Muscle of leg (tissue), 11 donors: Measurements from ENCODE around the gene ARSB. TPM values are rescaled to one million over a fixed set of nuclear protein-coding genes. Genes with fewer than 3 reads are reported as not detected.

ENCODE experiments used
- DNase-seq: peaks from one replicate; pipeline ENCODE4 v3.0.0; 2013
- H3K27ac ChIP-seq: one replicate; pipeline ENCODE4 v1.5.1; 2013; ENCODE audit warnings: mild to moderate bottlenecking, low read length, control low read depth
- H3K27me3 ChIP-seq: one replicate; pipeline ENCODE4 v1.6.1; 2013; ENCODE audit warnings: low read length; ENCODE audit not compliant: control insufficient read depth, insufficient read depth
- H3K36me3 ChIP-seq: one replicate; pipeline ENCODE4 v1.6.1; 2013; ENCODE audit warnings: low read length; ENCODE audit not compliant: control insufficient read depth, insufficient read depth
- H3K4me1 ChIP-seq: one replicate; pipeline ENCODE4 v1.6.1; 2013; ENCODE audit warnings: low read length; ENCODE audit not compliant: control insufficient read depth, insufficient read depth
- H3K4me3 ChIP-seq: one replicate; pipeline ENCODE4 v1.5.1; 2013; ENCODE audit warnings: low read length, control low read depth
- H3K9me3 ChIP-seq: replicated peaks from 2 replicates; pipeline ENCODE4 v1.6.1; 2013; ENCODE audit warnings: low read depth, low read length; ENCODE audit not compliant: control insufficient read depth
- WGBS: methylation state at CpG from one replicate; pipeline ENCODE4 v1.1.5; 2013; ENCODE audit warnings: missing lambda C conversion rate; ENCODE audit not compliant: insufficient coverage; 5-methylcytosine and 5-hydroxymethylcytosine counted together
- polyA plus RNA-seq, 8 donors: library from polyadenylated mRNA; unstranded; fragments of 120-200 nt; gene quantifications; one replicate each; pipeline versions ENCODE4 v1.2.1 to v1.2.3, GENCODE V29; 2013; ENCODE audit warnings: inconsistent platforms in 1 of 8, low replicate concordance in 1 of 8; ENCODE audit not compliant: insufficient read length in 8 of 8, insufficient read depth in 1 of 8
- total RNA-seq: library from RNA; stranded (reverse); fragments of 120-200 nt; gene quantifications from one replicate; pipeline ENCODE4 v1.2.4, GENCODE V29; 2013

The ARSB gene
- total and polyA plus RNA-seq, 9 donors: 15.2 to 27.6 (median 21.2) TPM

GRCh38 chr5:78908173-78909061 is 76.7 kb downstream of the ARSB start:
- peak overlapping the region; percentile 14 for H3K4me3 ChIP-seq
- peak overlapping the region; percentile 98 for H3K27ac ChIP-seq
- H3K4me1 ChIP-seq: peaks cover 46% of the 10 kb centered on the region
- peak; percentile 99 for DNase-seq
- WGBS: 0% methylated on average over 3 of the region's 12 CpGs
- no peaks in the 10 kb centered on the region for H3K36me3 ChIP-seq
- no peaks in the 10 kb centered on the region for H3K27me3 ChIP-seq
- H3K9me3 ChIP-seq: no peaks in the 10 kb centered on the region

GRCh38 chr5:78907255-78907891 is 77.7 kb downstream of the ARSB start:
- peak; percentile 97 for DNase-seq
- Histone ChIP-seq H3K36me3 (no peaks in the 10 kb centered on the region), H3K9me3 (no peaks in the 10 kb centered on the region), H3K27me3 (no peaks in the 10 kb centered on the region), H3K4me1 (peaks cover 44% of the 10 kb centered on the region), H3K4me3 (no peak overlapping the region), H3K27ac (peak overlapping the region; percentile 98)
- WGBS: 33% methylated on average over 3 of the region's 11 CpGs

- peaks cover 40% of the 10 kb centered on the region for H3K4me1 ChIP-seq
- H3K27me3 ChIP-seq: no peaks in the 10 kb centered on the region
- peak; percentile 82 for DNase-seq
- H3K36me3 ChIP-seq: no peaks in the 10 kb centered on the region
- no peak overlapping the region for H3K4me3 ChIP-seq
- WGBS: no CpG with 5 or more reads among the region's 5 CpGs
- H3K9me3 ChIP-seq: peaks cover 2% of the 10 kb centered on the region
- peak overlapping the region; percentile 60 for H3K27ac ChIP-seq
Observed at GRCh38 chr5:78905084-78905938, 79.8 kb downstream of the ARSB start.

GRCh38 chr5:78903861-78904260 is 81.2 kb downstream of the ARSB start:
- peaks cover 34% of the 10 kb centered on the region for H3K4me1 ChIP-seq
- no peak for DNase-seq
- H3K4me3 ChIP-seq: no peak overlapping the region
- H3K27me3 ChIP-seq: no peaks in the 10 kb centered on the region
- no peak overlapping the region for H3K27ac ChIP-seq
- no CpG with 5 or more reads among the region's 1 CpG for WGBS
- peaks cover 16% of the 10 kb centered on the region for H3K9me3 ChIP-seq
- H3K36me3 ChIP-seq: no peaks in the 10 kb centered on the region

- peaks cover 21% of the 10 kb centered on the region for H3K9me3 ChIP-seq
- no peak for DNase-seq
- H3K27ac ChIP-seq: peak overlapping the region; percentile 22
- H3K4me1 ChIP-seq: peaks cover 29% of the 10 kb centered on the region
- no peak overlapping the region for H3K4me3 ChIP-seq
- no peaks in the 10 kb centered on the region for H3K36me3 ChIP-seq
- no peaks in the 10 kb centered on the region for H3K27me3 ChIP-seq
- WGBS: 73% methylated on average over 1 of the region's 2 CpGs
Observed at GRCh38 chr5:78903353-78903752, 81.8 kb downstream of the ARSB start.

- Histone ChIP-seq H3K4me3 (no peak overlapping the region), H3K36me3 (no peaks in the 10 kb centered on the region), H3K4me1 (peaks cover 8% of the 10 kb centered on the region), H3K9me3 (peaks cover 21% of the 10 kb centered on the region), H3K27me3 (no peaks in the 10 kb centered on the region), H3K27ac (no peak overlapping the region)
- DNase-seq: no peak
- WGBS: 20% methylated on average over 3 of the region's 3 CpGs
Observed at GRCh38 chr5:78899922-78900362, 85.2 kb downstream of the ARSB start.

- 33% methylated on average over 1 of the region's 4 CpGs for WGBS
- no peaks in the 10 kb centered on the region for H3K36me3 ChIP-seq
- no peak overlapping the region for H3K4me3 ChIP-seq
- H3K27ac ChIP-seq: peak overlapping the region; percentile 40
- peaks cover 20% of the 10 kb centered on the region for H3K9me3 ChIP-seq
- H3K27me3 ChIP-seq: no peaks in the 10 kb centered on the region
- DNase-seq: peak; percentile 89
- peaks cover 14% of the 10 kb centered on the region for H3K4me1 ChIP-seq
Observed at GRCh38 chr5:78896132-78896531, 89.0 kb downstream of the ARSB start.

GRCh38 chr5:78895616-78896015 is 89.5 kb downstream of the ARSB start:
- WGBS: 70% methylated on average over 3 of the region's 4 CpGs
- Histone ChIP-seq H3K36me3 (no peaks in the 10 kb centered on the region), H3K4me1 (peaks cover 14% of the 10 kb centered on the region), H3K4me3 (no peak overlapping the region), H3K27me3 (no peaks in the 10 kb centered on the region), H3K9me3 (peaks cover 20% of the 10 kb centered on the region), H3K27ac (peak overlapping the region; percentile 5)
- DNase-seq: no peak

GRCh38 chr5:78893940-78894677 is 91.0 kb downstream of the ARSB start:
- no CpG with 5 or more reads among the region's 4 CpGs for WGBS
- no peak overlapping the region for H3K4me3 ChIP-seq
- peaks cover 7% of the 10 kb centered on the region for H3K9me3 ChIP-seq
- H3K27ac ChIP-seq: peak overlapping the region; percentile 52
- no peaks in the 10 kb centered on the region for H3K27me3 ChIP-seq
- H3K4me1 ChIP-seq: peaks cover 15% of the 10 kb centered on the region
- DNase-seq: peak; percentile 87
- no peaks in the 10 kb centered on the region for H3K36me3 ChIP-seq
